Measurements from ENCODE around the gene POTEJ. TPM values are rescaled to one million over a fixed set of nuclear protein-coding genes. Genes with fewer than 3 reads are reported as not detected.
A peak's percentile ranks its signal among the peaks of the same experiment; 100 is the strongest.
"Not testable (repeated sequence)": the region's sequence is repeated elsewhere in the genome, so short reads cannot be mapped to it uniquely, and the experiment has no call there.

Gene POTEJ
- total RNA-seq, 1 donor from 2014 or later = 0.19 TPM

DNA sequence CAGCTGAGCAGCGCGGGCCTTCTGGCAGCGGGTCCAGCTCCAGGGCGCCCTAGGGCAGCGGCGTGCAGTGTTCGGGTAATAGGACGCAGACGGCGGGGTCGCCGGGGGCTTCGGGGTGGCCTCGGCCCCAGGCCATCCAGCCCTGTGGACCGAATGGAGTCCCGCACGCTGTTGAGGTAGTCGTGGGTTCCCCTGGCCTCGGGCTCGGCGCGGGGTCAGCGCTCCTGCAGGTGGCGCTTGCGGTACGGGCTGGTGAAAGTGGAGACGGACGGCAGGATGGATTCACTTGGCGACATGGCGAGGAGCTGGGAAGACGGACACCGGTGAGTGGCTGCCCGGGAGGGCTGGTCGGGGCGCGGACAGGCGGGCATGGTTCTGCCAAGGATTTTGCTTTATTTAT, 82.2 kb downstream of the POTEJ start:
- H3K9me3 Mint-ChIP-seq (ENCODE audit: low read depth); H3K4me1 Mint-ChIP-seq (ENCODE audit: low read depth); H3K27ac Mint-ChIP-seq; H3K4me3 Mint-ChIP-seq (ENCODE audit: low read depth); H3K36me3 Mint-ChIP-seq (ENCODE audit: insufficient read depth); H3K27me3 Mint-ChIP-seq: not testable (repeated sequence)
- DNase-seq (ENCODE audit: low spot score, unreplicated experiment) = peak; percentile 64
- TF ChIP-seq CTCF (IDR thresholded peaks at IDR 0.05; ENCODE audit: unreplicated experiment) = peak; percentile 57

- not testable (repeated sequence) for H3K9me3 Mint-ChIP-seq (ENCODE audit: low read depth); DNase-seq (ENCODE audit: low spot score, unreplicated experiment); H3K4me1 Mint-ChIP-seq (ENCODE audit: low read depth); H3K4me3 Mint-ChIP-seq (ENCODE audit: low read depth); H3K36me3 Mint-ChIP-seq (ENCODE audit: insufficient read depth); H3K27ac Mint-ChIP-seq; H3K27me3 Mint-ChIP-seq
Observed at GRCh38 chr2:130703250-130703649, 92.0 kb downstream of the POTEJ start.

Other genes starting within 250 kb of the POTEJ start
- gene POTEI, start 102.1 kb upstream of the POTEJ start, total RNA-seq = 4.9 and 5.6 TPM in 2 replicates
- gene CFC1B, start 90.2 kb upstream of the POTEJ start, total RNA-seq = not detected in 2 replicates
- 27.7 and 30.9 TPM in 2 replicates for gene CFC1, start 11.9 kb upstream of the POTEJ start, total RNA-seq
- gene GPR148, start 117.6 kb downstream of the POTEJ start, total RNA-seq = 0.46 and 1.2 TPM in 2 replicates
- gene AMER3, start 144.1 kb downstream of the POTEJ start, total RNA-seq = 6.4 and 7.0 TPM in 2 replicates
- 5.6 and 6.5 TPM in 2 replicates for gene ARHGEF4, start 225.5 kb downstream of the POTEJ start, total RNA-seq